Muscle layer of duodenum (tissue), 2 donors: ENCODE results near the gene SPSB2.
A peak's percentile ranks its signal among the peaks of the same experiment; 100 is the strongest.

Experiments
- H3K27ac ChIP-seq: one replicate; pipeline ENCODE4 v1.7.0; 2013; ENCODE audit warnings: mild to moderate bottlenecking, low read length
- H3K27me3 ChIP-seq: one replicate; pipeline ENCODE4 v1.7.0; 2013; ENCODE audit warnings: low read depth, mild to moderate bottlenecking, control low read depth, low read length
- H3K36me3 ChIP-seq, 2 donors: one replicate each; pipeline ENCODE4 v1.7.0; 2013; ENCODE audit warnings: low read length in 2 of 2, control low read depth in 1 of 2, mild to moderate bottlenecking in 1 of 2; ENCODE audit not compliant: insufficient read depth in 2 of 2, control insufficient read depth in 1 of 2
- H3K4me1 ChIP-seq, 2 donors: one replicate each; pipeline ENCODE4 v1.7.0; 2013; ENCODE audit warnings: low read length in 2 of 2, mild to moderate bottlenecking in 2 of 2, control low read depth in 1 of 2, moderate library complexity in 1 of 2; ENCODE audit not compliant: insufficient read depth in 2 of 2, control insufficient read depth in 1 of 2
- H3K4me3 ChIP-seq, 2 donors: one replicate each; pipeline ENCODE4 v1.7.0; 2013; ENCODE audit warnings: low read length in 2 of 2, low read depth in 1 of 2, mild to moderate bottlenecking in 1 of 2
- H3K9me3 ChIP-seq, 2 donors: one replicate each; pipeline ENCODE4 v1.7.0; 2013; ENCODE audit warnings: low read length in 2 of 2, control low read depth in 1 of 2, mild to moderate bottlenecking in 1 of 2; ENCODE audit not compliant: control insufficient read depth in 1 of 2
- donor health status: healthy.

SPSB2 gene

DNA sequence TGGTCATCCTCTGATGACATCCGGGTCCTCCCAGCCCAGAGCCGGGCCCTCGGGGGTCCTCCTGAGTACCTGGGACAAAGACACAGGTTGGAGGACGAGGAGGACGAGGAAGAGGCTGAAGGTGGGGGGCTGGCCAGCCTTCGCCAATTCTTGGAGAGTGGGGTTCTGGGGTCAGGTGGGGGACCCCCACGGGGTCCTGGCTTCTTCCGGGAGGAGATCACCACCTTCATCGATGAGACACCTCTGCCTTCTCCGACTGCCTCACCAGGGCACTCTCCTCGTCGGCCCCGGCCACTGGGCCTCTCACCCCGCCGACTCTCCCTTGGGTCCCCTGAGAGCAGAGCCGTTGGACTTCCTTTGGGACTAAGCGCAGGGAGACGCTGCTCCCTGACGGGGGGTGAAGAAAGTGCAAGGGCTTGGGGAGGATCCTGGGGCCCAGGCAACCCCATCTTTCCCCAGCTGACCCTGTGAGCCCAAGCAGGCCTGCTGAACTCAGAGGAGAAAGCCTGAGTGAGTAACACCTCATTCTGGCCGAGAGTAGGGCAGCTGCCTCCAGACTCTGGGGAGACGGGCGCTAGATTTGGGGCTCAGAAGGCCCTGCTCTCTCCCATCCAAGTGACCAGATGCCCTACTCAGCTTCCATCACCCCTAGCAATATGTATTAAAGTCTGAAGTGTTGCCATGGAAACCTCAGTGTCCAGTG, 46.2 kb downstream of the SPSB2 start:
- H3K27me3 ChIP-seq, result peaks cover 9% of the 10 kb centered on the region
- H3K9me3 ChIP-seq, result no peaks in the 10 kb centered on the region
- H3K27ac ChIP-seq, result no peak overlapping the region
- peaks cover 3 to 9% of the 10 kb centered on the region in 2 donors for H3K36me3 ChIP-seq
- H3K4me1 ChIP-seq, result peaks cover 4 to 38% of the 10 kb centered on the region in 2 donors
- peak overlapping the region in 1 of 2 donors; percentile 18 for H3K4me3 ChIP-seq

GRCh38 chr12:6826125-6826733, 46.9 kb downstream of the SPSB2 start:
- Histone ChIP-seq H3K27me3 (peaks cover 9% of the 10 kb centered on the region), H3K9me3 (no peaks in the 10 kb centered on the region), H3K4me1 (peaks cover 4 to 41% of the 10 kb centered on the region in 2 donors), H3K4me3 (no peak overlapping the region), H3K27ac (no peak overlapping the region), H3K36me3 (peaks cover 0 to 3% of the 10 kb centered on the region in 2 donors)

DNA sequence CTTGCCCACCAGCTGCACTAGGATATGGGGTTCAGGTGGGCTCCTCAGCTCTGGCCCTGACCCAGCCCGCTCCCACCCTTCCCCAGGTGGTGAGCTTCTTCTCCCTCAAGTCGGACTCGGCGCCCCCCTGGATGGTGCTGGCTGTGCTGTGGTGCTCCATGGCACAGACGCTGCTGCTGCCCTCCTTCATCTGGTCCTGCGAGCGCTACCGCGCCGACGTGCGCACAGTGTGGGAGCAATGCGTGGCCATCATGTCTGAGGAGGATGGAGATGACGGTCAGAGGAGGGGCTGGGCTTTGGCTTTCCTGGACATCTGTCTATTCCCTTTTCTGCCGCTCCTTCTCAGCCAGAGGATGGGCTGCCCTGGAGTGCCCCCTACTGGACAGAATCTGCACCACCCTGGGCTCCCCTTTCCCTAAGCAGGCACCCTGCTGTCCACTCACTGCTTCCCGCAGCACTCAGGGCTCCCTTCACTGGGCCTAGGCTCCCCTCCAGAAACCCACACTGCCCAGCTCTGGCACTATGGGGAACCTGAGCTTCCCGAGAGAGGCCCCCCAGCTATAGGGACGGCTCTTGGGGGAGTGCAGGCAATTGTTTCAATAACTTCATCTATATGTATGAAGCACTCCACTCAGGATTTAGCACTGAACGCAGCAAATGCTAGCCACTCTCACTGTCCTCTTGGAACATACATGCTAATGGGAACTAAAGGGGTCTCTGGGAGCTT, 47.5 kb downstream of the SPSB2 start:
- peaks cover 4 to 48% of the 10 kb centered on the region in 2 donors for H3K4me1 ChIP-seq
- peak overlapping the region in 1 of 2 donors; percentile 11 for H3K4me3 ChIP-seq
- no peaks in the 10 kb centered on the region for H3K9me3 ChIP-seq
- H3K27me3 ChIP-seq, result peaks cover 9% of the 10 kb centered on the region
- H3K36me3 ChIP-seq, result no peaks in the 10 kb centered on the region
- no peak overlapping the region for H3K27ac ChIP-seq

DNA sequence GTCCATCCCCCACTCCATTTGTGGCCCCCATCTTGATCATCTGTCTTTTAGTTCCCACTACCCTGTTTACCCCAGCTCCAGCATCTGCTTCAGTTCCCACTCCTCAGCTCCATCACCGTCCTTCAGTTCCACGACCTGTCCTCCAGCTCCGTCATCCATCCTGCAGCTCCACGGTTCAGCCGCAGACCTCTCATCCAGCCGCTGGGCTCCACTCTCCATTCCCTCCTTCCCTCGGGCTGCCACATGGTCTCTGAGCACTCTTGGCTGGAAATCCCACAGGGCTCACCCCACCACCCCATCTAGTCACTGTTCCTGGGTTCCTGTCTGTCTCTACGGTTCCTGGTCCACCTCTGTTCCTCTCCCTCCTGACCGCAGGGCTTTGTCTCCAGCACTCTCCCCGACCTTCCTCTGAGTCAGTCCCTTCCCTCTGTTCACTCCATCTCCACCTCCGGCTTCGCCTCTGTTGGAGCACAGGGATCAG, 48.2 kb downstream of the SPSB2 start:
- Histone ChIP-seq H3K4me1 (peaks cover 4 to 44% of the 10 kb centered on the region in 2 donors), H3K27me3 (peaks cover 9% of the 10 kb centered on the region), H3K4me3 (peak overlapping the region in 1 of 2 donors; percentile 11), H3K36me3 (no peaks in the 10 kb centered on the region), H3K27ac (no peak overlapping the region), H3K9me3 (no peaks in the 10 kb centered on the region)

GRCh38 chr12:6824085-6824775, 48.9 kb downstream of the SPSB2 start:
- no peak overlapping the region for H3K27ac ChIP-seq
- peaks cover 9% of the 10 kb centered on the region for H3K27me3 ChIP-seq
- H3K4me1 ChIP-seq, result peaks cover 4 to 37% of the 10 kb centered on the region in 2 donors
- H3K4me3 ChIP-seq, result no peak overlapping the region
- H3K9me3 ChIP-seq, result no peaks in the 10 kb centered on the region
- no peaks in the 10 kb centered on the region for H3K36me3 ChIP-seq

- Histone ChIP-seq H3K4me1 (peaks cover 4 to 33% of the 10 kb centered on the region in 2 donors), H3K9me3 (no peaks in the 10 kb centered on the region), H3K27me3 (peaks cover 9% of the 10 kb centered on the region), H3K36me3 (no peaks in the 10 kb centered on the region), H3K27ac (no peak overlapping the region), H3K4me3 (no peak overlapping the region)
These were observed 49.7 kb downstream of the SPSB2 start for GRCh38 chr12:6823182-6824084.

DNA sequence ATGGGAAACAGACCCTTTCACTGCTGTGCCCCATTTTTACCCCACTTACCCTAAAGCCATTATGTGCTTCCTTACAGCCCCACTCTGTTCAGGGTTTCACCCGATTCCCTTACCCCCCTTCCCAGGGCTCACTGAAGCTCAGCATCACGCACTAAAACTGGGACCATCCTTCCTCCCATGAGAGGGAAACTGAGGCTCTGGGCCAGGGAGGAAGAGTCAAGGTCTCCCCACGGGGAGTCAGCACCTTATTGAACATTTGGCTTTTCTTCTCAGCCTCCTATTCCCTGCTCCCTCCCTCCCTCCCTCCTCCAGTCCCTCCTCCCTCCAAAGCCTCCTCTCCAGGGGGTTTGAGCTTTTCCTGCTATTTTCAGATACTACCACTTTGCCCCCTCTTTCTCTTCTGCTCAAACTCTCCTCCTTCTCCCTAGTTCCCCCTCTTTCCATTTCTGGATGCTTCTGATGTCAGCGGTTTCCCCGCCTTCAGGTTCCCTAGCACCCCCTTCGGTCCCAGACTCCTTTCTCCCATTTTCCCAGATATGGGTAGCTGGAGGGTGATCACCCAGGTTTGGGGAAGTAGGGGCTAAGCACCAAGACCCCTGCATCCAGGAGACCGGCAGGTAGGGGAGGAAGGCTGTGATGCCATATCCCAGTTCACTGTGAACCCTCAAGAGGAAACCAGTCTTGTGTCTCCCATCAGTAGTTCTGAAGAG, 50.5 kb downstream of the SPSB2 start:
- H3K4me3 ChIP-seq, result peak overlapping the region; percentile 12 to 60
- H3K36me3 ChIP-seq, result no peaks in the 10 kb centered on the region
- H3K4me1 ChIP-seq, result peaks cover 4 to 32% of the 10 kb centered on the region in 2 donors
- no peaks in the 10 kb centered on the region for H3K9me3 ChIP-seq
- no peak overlapping the region for H3K27ac ChIP-seq
- peaks cover 9% of the 10 kb centered on the region for H3K27me3 ChIP-seq

GRCh38 chr12:6821591-6822425, 51.3 kb downstream of the SPSB2 start, which contains the start of gene GPR162:
GPR162 (plus strand) TSS chr12:6821821; CDS start chr12:6823899, 2,078 bp downstream.
- Histone ChIP-seq H3K27me3 (peaks cover 9% of the 10 kb centered on the region), H3K27ac (peak within 1 kb of the TSS; percentile 7), H3K4me1 (peaks cover 0 to 24% of the 10 kb centered on the region in 2 donors), H3K36me3 (no peaks in the 10 kb centered on the region), H3K9me3 (no peaks in the 10 kb centered on the region), H3K4me3 (peak within 1 kb of the TSS; percentile 19 to 60)
